GM12873 (cell line): ENCODE data around the gene SDHB.

Experiments
- CTCF ChIP-seq: IDR thresholded peaks from 2 replicates; pipeline ENCODE4 v1.5.1; 2012; ENCODE audit warnings: low read depth, mild to moderate bottlenecking, moderate library complexity, low read length, control low read depth; ENCODE audit not compliant: insufficient read depth; ENCODE audit errors: missing control alignments

Gene SDHB

GRCh38 chr1:16984717-16985116 lies 69.1 kb downstream of the SDHB start:
- TF ChIP-seq CTCF: no peak

GRCh38 chr1:16983649-16984048 lies 70.2 kb downstream of the SDHB start:
- TF ChIP-seq CTCF: no peak

GRCh38 chr1:16982902-16983301 lies 70.9 kb downstream of the SDHB start:
- TF ChIP-seq CTCF: no peak

GRCh38 chr1:16981269-16981849 lies 72.5 kb downstream of the SDHB start:
- no peak for TF ChIP-seq CTCF

- TF ChIP-seq CTCF: no peak
These were observed 73.2 kb downstream of the SDHB start, which contains the start of gene MFAP2 for GRCh38 chr1:16980473-16981268. Gene MFAP2 (minus strand): TSS chr1:16980620. CDS start chr1:16978273, 2,347 bp downstream.

GRCh38 chr1:16979475-16980327 lies 74.1 kb downstream of the SDHB start:
- no peak for TF ChIP-seq CTCF
